ENCODE results near the gene KMT2E. TPM values are rescaled to one million over a fixed set of nuclear protein-coding genes. Genes with fewer than 3 reads are reported as not detected.

KMT2E gene
- total RNA-seq, 1 experiment from 2014 or later = 52.3 TPM

- DNase-seq (ENCODE audit: low spot score) (no peak), ATAC-seq (no peak)
- H3K4me1 Mint-ChIP-seq = 0 out of 2 replicates have a peak, but pooled peaks cover 3% of the 10 kb centered on the region
- no peaks in the 10 kb centered on the region for H3K9me3 Mint-ChIP-seq
- peak overlapping the region; percentile 44; the same call in 1 of the 2 replicates for H3K27ac Mint-ChIP-seq
- ChIA-PET POLR2A (no interaction called here), CTCF (interaction anchor here (0.6 to 1.3 kb wide), 5 partner anchors 10 to 234 kb away, joined by 3 to 9 read pairs (median 3); no protein-coding TSS in a partner anchor)
- TF ChIP-seq NFATC4 (CRISPR knock-in tag; IDR thresholded peaks at IDR 0.05) = no peak
- no peak for TF ChIP-seq KAT7 (CRISPR knock-in tag; IDR thresholded peaks at IDR 0.05; ENCODE audit: borderline replicate concordance)
- TF ChIP-seq NFYB (CRISPR knock-in tag; conservative IDR thresholded peaks at IDR 0.05; ENCODE audit: low read depth) = no peak
- TF ChIP-seq ZNF317 (CRISPR knock-in tag; IDR thresholded peaks at IDR 0.05; ENCODE audit: borderline replicate concordance, low read depth) = no peak
- TF ChIP-seq GTF2I (CRISPR knock-in tag; conservative IDR thresholded peaks at IDR 0.05) = no peak
- TF ChIP-seq RORB (CRISPR knock-in tag; IDR thresholded peaks at IDR 0.05) = no peak
- TF ChIP-seq JAZF1 (CRISPR knock-in tag; IDR thresholded peaks at IDR 0.05) = no peak
- TF ChIP-seq ZNF232 (CRISPR knock-in tag; IDR thresholded peaks at IDR 0.05) = no peak
- TF ChIP-seq NR2C2 (CRISPR knock-in tag; IDR thresholded peaks at IDR 0.05) = no peak
- no peaks in the 10 kb centered on the region for H3K27me3 Mint-ChIP-seq (ENCODE audit: low read depth)
- H3K4me3 Mint-ChIP-seq = no peak overlapping the region
- no peaks in the 10 kb centered on the region for H3K36me3 Mint-ChIP-seq
Measured at GRCh38 chr7:105153531-105153930, 139.5 kb downstream of the KMT2E start.

- Mint-ChIP-seq H3K27ac (peak overlapping the region; percentile 43), H3K36me3 (no peaks in the 10 kb centered on the region), H3K9me3 (no peaks in the 10 kb centered on the region), H3K27me3 (ENCODE audit: low read depth) (no peaks in the 10 kb centered on the region), H3K4me3 (no peak overlapping the region), H3K4me1 (0 out of 2 replicates have a peak, but pooled peaks cover 3% of the 10 kb centered on the region)
- ChIA-PET CTCF (interaction anchor here (0.8 to 1.3 kb wide), 2 partner anchors 13 to 221 kb away, joined by 3 to 9 read pairs; no protein-coding TSS in a partner anchor), POLR2A (no interaction called here)
- ATAC-seq (no peak), DNase-seq (ENCODE audit: low spot score) (no peak)
- TF ChIP-seq, protein P1, sequence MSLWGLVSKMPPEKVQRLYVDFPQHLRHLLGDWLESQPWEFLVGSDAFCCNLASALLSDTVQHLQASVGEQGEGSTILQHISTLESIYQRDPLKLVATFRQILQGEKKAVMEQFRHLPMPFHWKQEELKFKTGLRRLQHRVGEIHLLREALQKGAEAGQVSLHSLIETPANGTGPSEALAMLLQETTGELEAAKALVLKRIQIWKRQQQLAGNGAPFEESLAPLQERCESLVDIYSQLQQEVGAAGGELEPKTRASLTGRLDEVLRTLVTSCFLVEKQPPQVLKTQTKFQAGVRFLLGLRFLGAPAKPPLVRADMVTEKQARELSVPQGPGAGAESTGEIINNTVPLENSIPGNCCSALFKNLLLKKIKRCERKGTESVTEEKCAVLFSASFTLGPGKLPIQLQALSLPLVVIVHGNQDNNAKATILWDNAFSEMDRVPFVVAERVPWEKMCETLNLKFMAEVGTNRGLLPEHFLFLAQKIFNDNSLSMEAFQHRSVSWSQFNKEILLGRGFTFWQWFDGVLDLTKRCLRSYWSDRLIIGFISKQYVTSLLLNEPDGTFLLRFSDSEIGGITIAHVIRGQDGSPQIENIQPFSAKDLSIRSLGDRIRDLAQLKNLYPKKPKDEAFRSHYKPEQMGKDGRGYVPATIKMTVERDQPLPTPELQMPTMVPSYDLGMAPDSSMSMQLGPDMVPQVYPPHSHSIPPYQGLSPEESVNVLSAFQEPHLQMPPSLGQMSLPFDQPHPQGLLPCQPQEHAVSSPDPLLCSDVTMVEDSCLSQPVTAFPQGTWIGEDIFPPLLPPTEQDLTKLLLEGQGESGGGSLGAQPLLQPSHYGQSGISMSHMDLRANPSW (CRISPR knock-in tag; conservative IDR thresholded peaks at IDR 0.05; ENCODE audit: low read depth) = no peak
- TF ChIP-seq SMAD4 (CRISPR knock-in tag; IDR thresholded peaks at IDR 0.05) = no peak
- no peak for TF ChIP-seq ATF1 (CRISPR knock-in tag; IDR thresholded peaks at IDR 0.05)
- TF ChIP-seq, protein P2, sequence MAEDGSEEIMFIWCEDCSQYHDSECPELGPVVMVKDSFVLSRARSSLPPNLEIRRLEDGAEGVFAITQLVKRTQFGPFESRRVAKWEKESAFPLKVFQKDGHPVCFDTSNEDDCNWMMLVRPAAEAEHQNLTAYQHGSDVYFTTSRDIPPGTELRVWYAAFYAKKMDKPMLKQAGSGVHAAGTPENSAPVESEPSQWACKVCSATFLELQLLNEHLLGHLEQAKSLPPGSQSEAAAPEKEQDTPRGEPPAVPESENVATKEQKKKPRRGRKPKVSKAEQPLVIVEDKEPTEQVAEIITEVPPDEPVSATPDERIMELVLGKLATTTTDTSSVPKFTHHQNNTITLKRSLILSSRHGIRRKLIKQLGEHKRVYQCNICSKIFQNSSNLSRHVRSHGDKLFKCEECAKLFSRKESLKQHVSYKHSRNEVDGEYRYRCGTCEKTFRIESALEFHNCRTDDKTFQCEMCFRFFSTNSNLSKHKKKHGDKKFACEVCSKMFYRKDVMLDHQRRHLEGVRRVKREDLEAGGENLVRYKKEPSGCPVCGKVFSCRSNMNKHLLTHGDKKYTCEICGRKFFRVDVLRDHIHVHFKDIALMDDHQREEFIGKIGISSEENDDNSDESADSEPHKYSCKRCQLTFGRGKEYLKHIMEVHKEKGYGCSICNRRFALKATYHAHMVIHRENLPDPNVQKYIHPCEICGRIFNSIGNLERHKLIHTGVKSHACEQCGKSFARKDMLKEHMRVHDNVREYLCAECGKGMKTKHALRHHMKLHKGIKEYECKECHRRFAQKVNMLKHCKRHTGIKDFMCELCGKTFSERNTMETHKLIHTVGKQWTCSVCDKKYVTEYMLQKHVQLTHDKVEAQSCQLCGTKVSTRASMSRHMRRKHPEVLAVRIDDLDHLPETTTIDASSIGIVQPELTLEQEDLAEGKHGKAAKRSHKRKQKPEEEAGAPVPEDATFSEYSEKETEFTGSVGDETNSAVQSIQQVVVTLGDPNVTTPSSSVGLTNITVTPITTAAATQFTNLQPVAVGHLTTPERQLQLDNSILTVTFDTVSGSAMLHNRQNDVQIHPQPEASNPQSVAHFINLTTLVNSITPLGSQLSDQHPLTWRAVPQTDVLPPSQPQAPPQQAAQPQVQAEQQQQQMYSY (CRISPR knock-in tag; IDR thresholded peaks at IDR 0.05) = no peak
- no peak for TF ChIP-seq ESRRA (CRISPR knock-in tag; IDR thresholded peaks at IDR 0.05; ENCODE audit: borderline replicate concordance)
- no peak for TF ChIP-seq MLX (CRISPR knock-in tag; IDR thresholded peaks at IDR 0.05)
- no peak for TF ChIP-seq KAT7 (CRISPR knock-in tag; IDR thresholded peaks at IDR 0.05; ENCODE audit: borderline replicate concordance)
- no peak for TF ChIP-seq ZNF263 (CRISPR knock-in tag; IDR thresholded peaks at IDR 0.05; ENCODE audit: low read depth)
- no peak for TF ChIP-seq ATF6 (CRISPR knock-in tag; IDR thresholded peaks at IDR 0.05)
- TF ChIP-seq SOX15 (CRISPR knock-in tag; IDR thresholded peaks at IDR 0.05) = no peak
- TF ChIP-seq ELF4 (CRISPR knock-in tag; IDR thresholded peaks at IDR 0.05; ENCODE audit: low read depth) = no peak
- no peak for TF ChIP-seq ZNF416 (CRISPR knock-in tag; IDR thresholded peaks at IDR 0.05)
- TF ChIP-seq, protein P3, sequence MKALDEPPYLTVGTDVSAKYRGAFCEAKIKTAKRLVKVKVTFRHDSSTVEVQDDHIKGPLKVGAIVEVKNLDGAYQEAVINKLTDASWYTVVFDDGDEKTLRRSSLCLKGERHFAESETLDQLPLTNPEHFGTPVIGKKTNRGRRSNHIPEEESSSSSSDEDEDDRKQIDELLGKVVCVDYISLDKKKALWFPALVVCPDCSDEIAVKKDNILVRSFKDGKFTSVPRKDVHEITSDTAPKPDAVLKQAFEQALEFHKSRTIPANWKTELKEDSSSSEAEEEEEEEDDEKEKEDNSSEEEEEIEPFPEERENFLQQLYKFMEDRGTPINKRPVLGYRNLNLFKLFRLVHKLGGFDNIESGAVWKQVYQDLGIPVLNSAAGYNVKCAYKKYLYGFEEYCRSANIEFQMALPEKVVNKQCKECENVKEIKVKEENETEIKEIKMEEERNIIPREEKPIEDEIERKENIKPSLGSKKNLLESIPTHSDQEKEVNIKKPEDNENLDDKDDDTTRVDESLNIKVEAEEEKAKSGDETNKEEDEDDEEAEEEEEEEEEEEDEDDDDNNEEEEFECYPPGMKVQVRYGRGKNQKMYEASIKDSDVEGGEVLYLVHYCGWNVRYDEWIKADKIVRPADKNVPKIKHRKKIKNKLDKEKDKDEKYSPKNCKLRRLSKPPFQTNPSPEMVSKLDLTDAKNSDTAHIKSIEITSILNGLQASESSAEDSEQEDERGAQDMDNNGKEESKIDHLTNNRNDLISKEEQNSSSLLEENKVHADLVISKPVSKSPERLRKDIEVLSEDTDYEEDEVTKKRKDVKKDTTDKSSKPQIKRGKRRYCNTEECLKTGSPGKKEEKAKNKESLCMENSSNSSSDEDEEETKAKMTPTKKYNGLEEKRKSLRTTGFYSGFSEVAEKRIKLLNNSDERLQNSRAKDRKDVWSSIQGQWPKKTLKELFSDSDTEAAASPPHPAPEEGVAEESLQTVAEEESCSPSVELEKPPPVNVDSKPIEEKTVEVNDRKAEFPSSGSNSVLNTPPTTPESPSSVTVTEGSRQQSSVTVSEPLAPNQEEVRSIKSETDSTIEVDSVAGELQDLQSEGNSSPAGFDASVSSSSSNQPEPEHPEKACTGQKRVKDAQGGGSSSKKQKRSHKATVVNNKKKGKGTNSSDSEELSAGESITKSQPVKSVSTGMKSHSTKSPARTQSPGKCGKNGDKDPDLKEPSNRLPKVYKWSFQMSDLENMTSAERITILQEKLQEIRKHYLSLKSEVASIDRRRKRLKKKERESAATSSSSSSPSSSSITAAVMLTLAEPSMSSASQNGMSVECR (CRISPR knock-in tag; IDR thresholded peaks at IDR 0.05; ENCODE audit: borderline replicate concordance) = no peak
Measured at GRCh38 chr7:105154084-105154483, 140.1 kb downstream of the KMT2E start.
